ENCODE data around the gene CD274. TPM values are rescaled to one million over a fixed set of nuclear protein-coding genes. Genes with fewer than 3 reads are reported as not detected.

CD274 gene
- total and polyA plus RNA-seq, 7 donors, result 0.69 to 4.6 (median 2.5) TPM

DNA sequence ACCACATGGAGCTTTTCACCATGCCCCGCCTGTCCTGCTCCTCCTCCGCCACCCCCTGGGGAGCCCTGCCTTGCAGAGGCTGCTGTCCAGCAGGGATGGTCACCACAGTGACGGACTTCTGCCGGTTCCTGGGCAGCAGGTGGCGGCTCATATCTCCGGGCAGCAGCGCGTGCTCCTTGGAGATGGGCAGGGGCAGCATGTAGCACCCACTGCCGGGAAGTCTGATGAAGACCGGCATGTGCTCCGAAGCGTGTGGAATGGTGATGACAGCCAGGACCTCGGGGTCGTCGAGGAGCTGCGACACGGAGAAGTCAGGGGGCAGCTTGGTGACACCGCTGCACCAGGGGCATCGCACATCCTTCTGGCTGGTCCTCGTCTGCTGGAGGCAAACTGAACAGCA is 31.9 kb upstream of the CD274 start:
- Histone ChIP-seq H3K4me1 (no peaks in the 10 kb centered on the region), H3K27ac (no peak overlapping the region), H3K27me3 (ENCODE audit: insufficient read depth in 3 of 3, low read length in 2 of 3) (no peaks in the 10 kb centered on the region), H3K9me3 (no peaks in the 10 kb centered on the region), H3K4me3 (no peak overlapping the region), H3K36me3 (ENCODE audit: insufficient read depth in 1 of 2, low read depth in 1 of 2) (peaks cover 0 to 6% of the 10 kb centered on the region in 2 donors)
- DNase-seq (no peak), ATAC-seq (no peak)
- intact Hi-C loops (cut with DNase I), result no loop called here
- 92 to 96% (median 93%) methylated on average over 20 of the region's 20 CpGs for WGBS, 3 donors
- TF ChIP-seq, protein P1, sequence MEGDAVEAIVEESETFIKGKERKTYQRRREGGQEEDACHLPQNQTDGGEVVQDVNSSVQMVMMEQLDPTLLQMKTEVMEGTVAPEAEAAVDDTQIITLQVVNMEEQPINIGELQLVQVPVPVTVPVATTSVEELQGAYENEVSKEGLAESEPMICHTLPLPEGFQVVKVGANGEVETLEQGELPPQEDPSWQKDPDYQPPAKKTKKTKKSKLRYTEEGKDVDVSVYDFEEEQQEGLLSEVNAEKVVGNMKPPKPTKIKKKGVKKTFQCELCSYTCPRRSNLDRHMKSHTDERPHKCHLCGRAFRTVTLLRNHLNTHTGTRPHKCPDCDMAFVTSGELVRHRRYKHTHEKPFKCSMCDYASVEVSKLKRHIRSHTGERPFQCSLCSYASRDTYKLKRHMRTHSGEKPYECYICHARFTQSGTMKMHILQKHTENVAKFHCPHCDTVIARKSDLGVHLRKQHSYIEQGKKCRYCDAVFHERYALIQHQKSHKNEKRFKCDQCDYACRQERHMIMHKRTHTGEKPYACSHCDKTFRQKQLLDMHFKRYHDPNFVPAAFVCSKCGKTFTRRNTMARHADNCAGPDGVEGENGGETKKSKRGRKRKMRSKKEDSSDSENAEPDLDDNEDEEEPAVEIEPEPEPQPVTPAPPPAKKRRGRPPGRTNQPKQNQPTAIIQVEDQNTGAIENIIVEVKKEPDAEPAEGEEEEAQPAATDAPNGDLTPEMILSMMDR (IDR thresholded peaks at IDR 0.05), result no peak

DNA sequence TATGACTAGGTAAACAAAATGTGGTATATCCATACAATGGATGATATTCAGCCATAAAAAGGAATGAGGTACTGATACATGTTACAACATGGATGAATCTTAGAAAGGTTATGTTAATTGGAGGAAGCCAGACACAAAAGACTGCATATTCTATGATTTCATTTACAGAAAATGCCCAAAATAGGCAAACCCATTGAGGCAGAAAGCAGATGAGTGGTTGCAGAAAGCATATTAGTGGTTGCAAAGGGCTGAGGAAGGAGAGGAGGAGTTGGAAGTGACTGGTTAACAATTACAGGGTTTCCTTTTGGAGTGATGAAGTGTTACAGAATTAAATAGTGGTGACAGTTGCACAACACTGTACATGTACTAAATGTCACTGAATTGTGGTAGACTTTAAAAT is 30.4 kb upstream of the CD274 start:
- no peak overlapping the region for H3K27ac ChIP-seq
- ATAC-seq (no peak), DNase-seq (no peak)
- no peaks in the 10 kb centered on the region for H3K27me3 ChIP-seq (ENCODE audit: insufficient read depth in 3 of 3, low read length in 2 of 3)
- H3K36me3 ChIP-seq (ENCODE audit: insufficient read depth in 1 of 2, low read depth in 1 of 2), result peaks cover 0 to 6% of the 10 kb centered on the region in 2 donors
- H3K9me3 ChIP-seq, result no peaks in the 10 kb centered on the region
- no peaks in the 10 kb centered on the region for H3K4me1 ChIP-seq
- no peak overlapping the region for H3K4me3 ChIP-seq
- TF ChIP-seq, protein P1 (IDR thresholded peaks at IDR 0.05), result no peak
- intact Hi-C loops (cut with DNase I), result no loop called here

DNA sequence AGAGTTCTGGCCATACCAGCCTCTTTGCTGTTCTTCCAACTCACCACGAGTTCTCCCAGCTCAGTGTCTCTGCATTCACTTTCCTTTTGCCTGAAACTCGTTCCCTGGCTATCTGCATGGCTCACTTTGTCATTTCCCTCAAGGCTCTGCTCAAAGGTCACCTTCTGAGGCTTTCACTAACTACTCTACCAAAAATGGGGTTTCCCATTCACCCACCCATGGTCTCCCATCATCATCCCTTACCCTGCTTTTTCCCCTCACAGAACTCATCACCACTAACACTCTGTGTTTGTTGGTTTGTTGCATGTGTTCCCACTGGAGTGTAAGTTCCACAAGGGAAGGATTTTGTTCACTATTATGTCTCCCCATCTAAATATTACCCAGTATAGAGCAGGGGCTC is 29.2 kb upstream of the CD274 start:
- Histone ChIP-seq H3K36me3 (ENCODE audit: insufficient read depth in 1 of 2, low read depth in 1 of 2) (peaks cover 0 to 6% of the 10 kb centered on the region in 2 donors), H3K9me3 (no peaks in the 10 kb centered on the region), H3K27me3 (ENCODE audit: insufficient read depth in 3 of 3, low read length in 2 of 3) (no peaks in the 10 kb centered on the region), H3K27ac (no peak overlapping the region), H3K4me3 (no peak overlapping the region), H3K4me1 (no peaks in the 10 kb centered on the region)
- no peak for DNase-seq
- WGBS, 3 donors, result 86 to 94% (median 89%) methylated on average over 2 of the region's 2 CpGs
- no peak for ATAC-seq
- intact Hi-C loops (cut with DNase I), result no loop called here
- TF ChIP-seq, protein P1 (IDR thresholded peaks at IDR 0.05), result no peak

DNA sequence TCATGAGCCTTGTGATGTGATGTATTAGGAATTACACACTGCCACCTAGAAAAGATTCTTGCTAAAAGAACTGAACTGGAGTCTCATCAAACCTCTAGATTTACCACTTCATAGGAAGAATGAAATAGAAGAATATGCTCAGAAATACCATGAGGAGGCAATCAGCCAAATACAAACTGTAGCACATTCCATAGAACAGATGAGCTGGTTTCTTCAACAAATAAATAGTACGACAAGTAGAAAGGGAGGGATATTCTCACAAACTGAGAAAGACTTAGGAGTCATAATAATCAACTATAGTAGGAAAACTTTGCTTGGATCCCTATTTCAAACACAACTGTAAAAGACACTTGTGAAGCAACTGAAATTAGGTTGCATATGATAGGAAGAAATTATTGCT is 28.1 kb upstream of the CD274 start:
- Histone ChIP-seq H3K4me1 (no peaks in the 10 kb centered on the region), H3K27me3 (ENCODE audit: insufficient read depth in 3 of 3, low read length in 2 of 3) (no peaks in the 10 kb centered on the region), H3K36me3 (ENCODE audit: insufficient read depth in 1 of 2, low read depth in 1 of 2) (peaks cover 0 to 6% of the 10 kb centered on the region in 2 donors), H3K27ac (no peak overlapping the region), H3K9me3 (no peaks in the 10 kb centered on the region), H3K4me3 (no peak overlapping the region)
- TF ChIP-seq, protein P1 (IDR thresholded peaks at IDR 0.05), result no peak
- 74 to 91% (median 81%) methylated on average over 1 of the region's 1 CpG for WGBS, 3 donors
- intact Hi-C loops (cut with DNase I), result no loop called here
- ATAC-seq, result no peak
- no peak for DNase-seq

DNA sequence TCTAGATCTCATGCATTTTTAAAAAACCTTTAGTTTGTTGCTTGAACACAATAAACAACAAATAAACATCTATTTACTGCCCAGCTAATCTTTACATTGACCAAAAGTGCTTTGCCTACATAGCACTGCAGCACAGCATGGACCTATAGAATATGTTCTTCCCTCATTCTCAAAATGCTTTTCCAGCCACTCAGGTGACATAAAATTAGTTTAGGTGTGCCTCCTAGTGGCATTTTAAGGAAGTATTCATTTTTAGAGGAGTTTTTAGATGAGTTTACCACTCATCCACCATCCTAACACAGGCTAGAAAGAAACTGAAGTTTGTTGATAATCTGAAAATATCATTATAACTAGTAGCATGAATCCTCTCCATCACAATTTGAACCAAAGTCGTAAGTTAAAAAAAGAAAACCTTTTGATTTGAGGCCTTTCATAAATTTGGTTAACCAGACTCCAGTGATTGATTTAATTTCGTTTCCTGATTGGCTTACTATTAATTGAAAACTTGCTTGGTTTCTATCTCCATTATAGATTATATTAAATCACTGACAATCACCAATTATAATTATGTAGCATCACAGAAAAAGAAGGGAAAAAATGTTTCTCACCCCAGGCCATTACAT is 25.2 kb upstream of the CD274 start:
- H3K9me3 ChIP-seq, result no peaks in the 10 kb centered on the region
- DNase-seq, result no peak
- 67 to 96% (median 92%) methylated on average over 2 of the region's 2 CpGs for WGBS, 3 donors

More for the DNA sequence above, 25.2 kb upstream of the CD274 start:
- H3K36me3 ChIP-seq (ENCODE audit: insufficient read depth in 1 of 2, low read depth in 1 of 2), result peaks cover 0 to 4% of the 10 kb centered on the region in 2 donors
- no peak overlapping the region for H3K4me3 ChIP-seq
- ATAC-seq, result no peak
- no peaks in the 10 kb centered on the region for H3K4me1 ChIP-seq
- no peak overlapping the region for H3K27ac ChIP-seq
- no peaks in the 10 kb centered on the region for H3K27me3 ChIP-seq (ENCODE audit: insufficient read depth in 3 of 3, low read length in 2 of 3)
- TF ChIP-seq, protein P1 (IDR thresholded peaks at IDR 0.05), result peak; percentile 31
- intact Hi-C loops (cut with DNase I), result no loop called here

Measured in psoas muscle (tissue), 8 donors.